Testis (tissue), 2 donors: ENCODE results near the gene HEXIM1.

Experiments
- CTCF ChIP-seq, 3 experiments: fragments of 450-650 bp in 2 of 3; fragments of 200-600 bp in 1 of 3; sonication (generic) in 1 of 3; IDR thresholded peaks; one replicate each; pipeline ENCODE4 v1.5.1; 2016 to 2019; ENCODE audit warnings: antibody characterized with exemption in 3 of 3, mild to moderate bottlenecking in 2 of 3, moderate library complexity in 1 of 3
- POLR2A ChIP-seq: fragments of 450-650 bp; IDR thresholded peaks from one replicate; pipeline ENCODE4 v1.6.1; 2017; ENCODE audit warnings: antibody characterized with exemption, mild to moderate bottlenecking, moderate library complexity

- TF ChIP-seq CTCF (IDR thresholded peaks at IDR 0.05) (no peak), POLR2A (no peak)
Observed at GRCh38 chr17:45128331-45128730, 19.9 kb upstream of the HEXIM1 start.
